HepG2 (cell line): ENCODE measurements around the gene PPIB. TPM values are rescaled to one million over a fixed set of nuclear protein-coding genes. Genes with fewer than 3 reads are reported as not detected.

Experiments used
- AGO2 ChIP-seq: fragments of 200-400 bp; formaldehyde crosslinking; optimal IDR thresholded peaks from 2 replicates; pipeline ENCODE3; 2017; ENCODE audit warnings: mild to moderate bottlenecking, low read depth, low read length, moderate library complexity
- CC2D1A ChIP-seq: sonication (generic); formaldehyde crosslinking; IDR thresholded peaks from 2 replicates; pipeline ENCODE4 v1.8.1; 2023; ENCODE audit warnings: mild to moderate bottlenecking, missing genetic modification reagents
- ESRRA ChIP-seq: sonication (generic); formaldehyde crosslinking; IDR thresholded peaks from 2 replicates; pipeline ENCODE4 v1.5.1; 2020; ENCODE audit warnings: mild to moderate bottlenecking, low read depth, missing genetic modification reagents
- HES4 ChIP-seq: sonication (generic); formaldehyde crosslinking; IDR thresholded peaks from 2 replicates; pipeline ENCODE4 v1.9.0; 2021; ENCODE audit warnings: mild to moderate bottlenecking, missing genetic modification reagents, borderline replicate concordance
- MAX ChIP-seq: IDR thresholded peaks from 2 replicates; pipeline ENCODE4 v1.6.1; 2012; ENCODE audit warnings: inconsistent platforms
- MNT ChIP-seq: fragments of 450-650 bp; IDR thresholded peaks from 2 replicates; pipeline ENCODE4 v1.6.1; 2016
- MXD1 ChIP-seq: sonication (generic); formaldehyde crosslinking; IDR thresholded peaks from 2 replicates; pipeline ENCODE4 v1.4.0; 2020; ENCODE audit warnings: mild to moderate bottlenecking, missing genetic modification reagents
- NCOA2 ChIP-seq: sonication (generic); formaldehyde crosslinking; IDR thresholded peaks from 2 replicates; pipeline ENCODE4 v1.8.0; 2022; ENCODE audit warnings: inconsistent platforms
- NONO ChIP-seq, 2 experiments: fragments of 450-650 bp in 1 of 2; sonication (generic) in 1 of 2; formaldehyde crosslinking in 1 of 2; IDR thresholded peaks in 1 of 2; conservative IDR thresholded peaks in 1 of 2; 2 replicates each; pipeline versions ENCODE4 v1.6.1 to v1.8.0; 2017 to 2022; ENCODE audit warnings: mild to moderate bottlenecking in 1 of 2, missing genetic modification reagents in 1 of 2, moderate library complexity in 1 of 2
- RBFOX2 ChIP-seq: fragments of 200-400 bp; formaldehyde crosslinking; IDR thresholded peaks from 2 replicates; pipeline ENCODE4 v1.6.1; 2017; ENCODE audit warnings: low read depth, mild to moderate bottlenecking, low read length
- SRSF9 ChIP-seq: fragments of 200-400 bp; formaldehyde crosslinking; IDR thresholded peaks from 2 replicates; pipeline ENCODE4 v1.6.1; 2018; ENCODE audit warnings: borderline replicate concordance, mild to moderate bottlenecking, low read depth, low read length; ENCODE audit not compliant: insufficient read depth, poor library complexity, severe bottlenecking
- TBX2 ChIP-seq: sonication (generic); formaldehyde crosslinking; IDR thresholded peaks from 2 replicates; pipeline ENCODE4 v1.5.0; 2020; ENCODE audit warnings: missing genetic modification reagents, mild to moderate bottlenecking, borderline replicate concordance
- ZBTB10 ChIP-seq: sonication (generic); formaldehyde crosslinking; IDR thresholded peaks from 2 replicates; pipeline ENCODE4 v1.4.0; 2020; ENCODE audit warnings: missing genetic modification reagents, borderline replicate concordance
- ZNF33B ChIP-seq: sonication (generic); formaldehyde crosslinking; IDR thresholded peaks from 2 replicates; pipeline ENCODE4 v1.5.1; 2020; ENCODE audit warnings: mild to moderate bottlenecking, missing genetic modification reagents
- ZNF564 ChIP-seq: sonication (generic); formaldehyde crosslinking; IDR thresholded peaks from 2 replicates; pipeline ENCODE4 v1.8.1; 2023; ENCODE audit warnings: mild to moderate bottlenecking, missing genetic modification reagents
- ZNF605 ChIP-seq: sonication (generic); formaldehyde crosslinking; IDR thresholded peaks from 2 replicates; pipeline ENCODE4 v1.8.0; 2022; ENCODE audit warnings: mild to moderate bottlenecking, missing genetic modification reagents
- ZNF710 ChIP-seq: sonication (generic); formaldehyde crosslinking; IDR thresholded peaks from 2 replicates; pipeline ENCODE4 v1.5.0; 2020; ENCODE audit warnings: mild to moderate bottlenecking, missing genetic modification reagents, borderline replicate concordance
- ZNF777 ChIP-seq: sonication (generic); formaldehyde crosslinking; IDR thresholded peaks from 2 replicates; pipeline ENCODE4 v1.4.0; 2020; ENCODE audit warnings: missing genetic modification reagents
- ZNF816 ChIP-seq: sonication (generic); formaldehyde crosslinking; IDR thresholded peaks from 2 replicates; pipeline ENCODE4 v1.8.0; 2022; ENCODE audit warnings: missing genetic modification reagents, mild to moderate bottlenecking, borderline replicate concordance
- ZSCAN31 ChIP-seq: sonication (generic); formaldehyde crosslinking; IDR thresholded peaks from 2 replicates; pipeline ENCODE4 v1.5.0; 2020; ENCODE audit warnings: low read depth, mild to moderate bottlenecking, missing genetic modification reagents
- polyA plus RNA-seq, 8 experiments: library from polyadenylated mRNA; depleted of rRNA in 3 of 8; stranded (reverse) in 7 of 8; unstranded in 1 of 8; fragments of >200 nt; fragmentation: Illumina TruSeq in 4 of 8; extraction: Trizol in 4 of 8; gene quantifications; 2 replicates each; pipeline versions ENCODE4 v1.2.1 to v1.2.3, GENCODE V29; 2011 to 2016; ENCODE audit warnings: low read depth in 4 of 8, missing spikeins in 1 of 8, mixed read lengths in 1 of 8; ENCODE audit not compliant: insufficient read depth in 1 of 8
- total RNA-seq, 5 experiments: library from RNA; depleted of rRNA; stranded (reverse); fragments of >200 nt; fragmentation: Illumina TruSeq; extraction: Trizol; gene quantifications; 2 replicates each; pipeline ENCODE4 v1.2.3, GENCODE V29; 2016; ENCODE audit warnings: low read depth in 1 of 5

Gene PPIB
- total and polyA plus RNA-seq, 2 of the 13 experiments (the other 11 are each of a cell fraction or from before 2014, with no cell fraction given), result 780 to 882 TPM

- peak; percentile 54; the same call in 1 of the 2 replicates for TF ChIP-seq ZBTB10
- TF ChIP-seq RBFOX2, result peak; percentile 52
- no peak for TF ChIP-seq CC2D1A (CRISPR knock-in tag)
- TF ChIP-seq HES4 (CRISPR knock-in tag), result 0 out of 2 replicates have a peak, but pooled peaks have one; percentile 46
- TF ChIP-seq ZNF816 (CRISPR knock-in tag), result 0 out of 2 replicates have a peak, but pooled peaks have one; percentile 15
- peak; percentile 51; the same call in 1 of the 2 replicates for TF ChIP-seq ZNF710
- peak; percentile 97 for TF ChIP-seq ZNF777 (CRISPR knock-in tag)
- TF ChIP-seq MNT, result no peak
- TF ChIP-seq ZSCAN31 (CRISPR knock-in tag), result 0 out of 2 replicates have a peak, but pooled peaks have one; percentile 43
- TF ChIP-seq ZNF33B (CRISPR knock-in tag), result 0 out of 2 replicates have a peak, but pooled peaks have one; percentile 49
- TF ChIP-seq SRSF9, result no peak
- TF ChIP-seq MXD1, result peak; percentile 65; the same call in 1 of the 2 replicates
- TF ChIP-seq ESRRA (CRISPR knock-in tag), result peak; percentile 28; the same call in 1 of the 2 replicates
- peak; percentile 27; the same call in 1 of the 2 replicates for TF ChIP-seq TBX2 (CRISPR knock-in tag)
- TF ChIP-seq MAX, result peak; percentile 57
- 0 out of 2 replicates have a peak, but pooled peaks have one; percentile 59 for TF ChIP-seq ZNF564
- TF ChIP-seq NCOA2 (CRISPR knock-in tag), result no peak
- TF ChIP-seq AGO2, result peak; percentile 46
- TF ChIP-seq NONO (IDR thresholded peaks at IDR 0.05), result no peak
- TF ChIP-seq NONO (CRISPR knock-in tag; conservative IDR thresholded peaks at IDR 0.05), result no peak
- 0 out of 2 replicates have a peak, but pooled peaks have one; percentile 12 for TF ChIP-seq ZNF605
Observed at GRCh38 chr15:64151727-64152506, 10.9 kb downstream of the PPIB start, which contains the start of gene SNX22 (continued).
